GM12864 (cell line): ENCODE data around the gene ADGRG3.

Source experiments
- DNase-seq: peaks from one replicate; pipeline ENCODE4 v3.0.0-alpha.2; 2011; ENCODE audit warnings: low read depth
- H3K4me3 ChIP-seq: 2 replicates; pipeline ENCODE4 v1.5.1; 2011; ENCODE audit warnings: mild to moderate bottlenecking, low read depth, low read length, control low read depth
- CTCF ChIP-seq: IDR thresholded peaks from 2 replicates; pipeline ENCODE4 v1.5.1; 2011; ENCODE audit warnings: low read depth, mild to moderate bottlenecking, moderate library complexity, low read length, control low read depth, inconsistent platforms; ENCODE audit errors: missing control alignments

ADGRG3 gene

DNA sequence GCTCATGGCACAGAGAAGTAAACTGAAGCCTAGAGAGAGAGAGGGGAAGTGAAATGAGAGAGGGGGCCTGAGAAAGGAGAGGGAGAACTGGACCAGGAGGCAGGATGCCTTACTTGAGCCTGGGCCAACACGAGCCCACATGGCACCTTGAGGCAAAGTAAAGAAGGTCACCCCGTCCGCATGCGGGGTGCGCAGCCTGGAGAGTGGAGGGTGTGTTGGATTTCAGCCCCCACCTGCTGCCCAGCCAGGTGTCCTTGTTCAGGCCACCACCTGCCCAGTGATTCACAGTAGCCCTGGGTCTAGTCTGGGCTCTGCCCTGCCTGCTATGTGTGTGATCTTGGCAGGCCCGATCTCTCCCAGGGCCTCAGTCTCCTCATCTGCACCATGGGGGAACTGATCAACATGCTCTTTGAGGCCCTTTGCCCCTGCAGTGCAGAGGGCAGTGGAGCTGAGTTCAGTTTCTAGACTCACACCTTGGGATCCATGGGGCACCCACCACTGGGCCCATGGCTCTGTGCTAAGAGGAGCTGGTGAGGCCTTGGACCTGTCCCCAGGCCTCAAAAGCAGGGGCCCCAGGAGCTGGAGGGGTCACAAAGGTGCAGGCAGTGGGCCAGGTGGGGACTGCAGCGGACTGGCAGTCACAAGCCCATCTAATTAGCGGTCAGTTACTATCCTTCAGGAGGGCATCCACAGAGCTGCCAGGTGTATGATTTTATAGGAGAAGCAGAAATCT is 16.7 kb downstream of the ADGRG3 start:
- TF ChIP-seq CTCF = no peak
- no peak for DNase-seq
- H3K4me3 ChIP-seq = no peak overlapping the region

DNA sequence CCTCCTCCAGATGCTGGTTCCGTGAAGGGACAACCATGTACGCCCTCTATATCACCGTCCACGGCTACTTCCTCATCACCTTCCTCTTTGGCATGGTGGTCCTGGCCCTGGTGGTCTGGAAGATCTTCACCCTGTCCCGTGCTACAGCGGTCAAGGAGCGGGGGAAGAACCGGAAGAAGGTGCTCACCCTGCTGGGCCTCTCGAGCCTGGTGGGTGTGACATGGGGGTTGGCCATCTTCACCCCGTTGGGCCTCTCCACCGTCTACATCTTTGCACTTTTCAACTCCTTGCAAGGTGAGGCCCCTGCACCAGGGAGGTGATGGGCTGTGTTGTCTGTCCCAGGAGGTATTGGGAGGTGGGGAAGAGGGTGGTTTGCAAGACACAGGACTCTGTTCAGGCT is 17.5 kb downstream of the ADGRG3 start:
- TF ChIP-seq CTCF = no peak
- DNase-seq = no peak
- no peak overlapping the region for H3K4me3 ChIP-seq

GRCh38 chr16:57686577-57686976 is 18.5 kb downstream of the ADGRG3 start:
- H3K4me3 ChIP-seq = no peak overlapping the region
- DNase-seq = no peak
- no peak for TF ChIP-seq CTCF

GRCh38 chr16:57687363-57687929 is 19.3 kb downstream of the ADGRG3 start:
- no peak for DNase-seq
- no peak for TF ChIP-seq CTCF
- H3K4me3 ChIP-seq = no peak overlapping the region

DNA sequence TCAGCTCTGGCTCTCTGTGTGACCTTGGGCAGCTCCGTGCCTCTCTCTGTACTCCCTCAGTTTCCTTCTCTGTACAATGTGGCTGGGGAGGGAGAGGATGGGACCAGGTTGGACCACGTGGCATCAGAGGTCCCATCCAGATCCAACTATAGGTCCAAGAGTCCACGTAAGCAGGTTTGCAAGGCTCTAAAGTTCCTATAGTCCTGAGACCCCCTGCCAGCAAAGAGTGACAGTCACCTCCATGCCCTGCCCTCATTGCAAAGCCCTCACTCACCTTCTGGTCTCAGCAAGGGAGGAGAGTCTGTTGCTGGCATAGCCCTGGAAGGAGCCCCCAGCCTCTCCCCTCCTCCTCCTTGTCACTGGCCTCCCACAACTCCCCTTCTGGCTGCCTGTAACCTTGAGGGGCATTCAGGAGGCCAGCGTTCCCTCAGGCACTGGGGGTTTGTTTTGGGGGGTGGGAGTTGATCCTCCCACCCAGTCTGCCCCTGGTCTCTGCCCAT is 20.4 kb downstream of the ADGRG3 start:
- DNase-seq = no peak
- no peak for TF ChIP-seq CTCF
- H3K4me3 ChIP-seq = no peak overlapping the region

GRCh38 chr16:57688987-57689761 is 21.1 kb downstream of the ADGRG3 start:
- no peak for TF ChIP-seq CTCF
- no peak for DNase-seq
- H3K4me3 ChIP-seq = no peak overlapping the region
